H1 (cell line): ENCODE results near the gene RAB10.

Source experiments
- CREB1 ChIP-seq: IDR thresholded peaks from 2 replicates; pipeline ENCODE4 v1.6.1; 2012; ENCODE audit warnings: inconsistent platforms
- GABPA ChIP-seq: IDR thresholded peaks from 2 replicates; pipeline ENCODE4 v1.6.1; 2011; ENCODE audit warnings: mild to moderate bottlenecking, low read length, moderate library complexity, borderline replicate concordance; ENCODE audit not compliant: insufficient read depth
- GTF2F1 ChIP-seq: IDR thresholded peaks from 2 replicates; pipeline ENCODE4 v1.6.1; 2012; ENCODE audit warnings: low read depth, low read length, improper control_type of control experiment, borderline replicate concordance
- HDAC2 ChIP-seq, 2 experiments: fragments of 300-600 bp in 1 of 2; sonication (generic) in 1 of 2; IDR thresholded peaks; 2 replicates each; pipeline ENCODE4 v1.6.1; 2011 to 2012; ENCODE audit warnings: low read depth in 2 of 2, low read length in 2 of 2, mild to moderate bottlenecking in 2 of 2, moderate library complexity in 2 of 2, borderline replicate concordance in 1 of 2, inconsistent platforms in 1 of 2
- MAFK ChIP-seq: IDR thresholded peaks from 2 replicates; pipeline ENCODE4 v1.6.1; 2012; ENCODE audit warnings: low read depth, mild to moderate bottlenecking, improper control_type of control experiment, low read length
- POLR2A ChIP-seq, 2 experiments: IDR thresholded peaks; 1 replicate in 1 of 2; 2 replicates in 1 of 2; pipeline ENCODE4 v1.6.1; 2011; ENCODE audit warnings: low read depth in 2 of 2, low read length in 2 of 2, mild to moderate bottlenecking in 2 of 2; ENCODE audit errors: control extremely low read depth in 1 of 2
- RFX5 ChIP-seq: IDR thresholded peaks from 2 replicates; pipeline ENCODE4 v1.6.1; 2011; ENCODE audit warnings: low read depth, low read length, improper control_type of control experiment, borderline replicate concordance
- SP1 ChIP-seq: IDR thresholded peaks from 2 replicates; pipeline ENCODE4 v1.6.1; 2011; ENCODE audit warnings: low read depth, low read length
- YY1 ChIP-seq: IDR thresholded peaks from 2 replicates; pipeline ENCODE4 v1.6.1; 2011; ENCODE audit warnings: low read depth, mild to moderate bottlenecking, low read length
- TF ChIP-seq, protein P1 (sequence below): IDR thresholded peaks from 2 replicates; pipeline ENCODE4 v1.6.1; 2012; ENCODE audit warnings: inconsistent platforms
- TF ChIP-seq, protein P2 (sequence below), 3 experiments: IDR thresholded peaks; 1 replicate in 2 of 3; 2 replicates in 1 of 3; pipeline versions ENCODE4 v1.5.1 to v1.6.1; 2011; ENCODE audit warnings: low read length in 3 of 3, mild to moderate bottlenecking in 3 of 3, inconsistent platforms in 2 of 3, low read depth in 1 of 3, moderate library complexity in 1 of 3; ENCODE audit not compliant: insufficient read depth in 1 of 3; ENCODE audit errors: control extremely low read depth in 1 of 3

GRCh38 chr2:26168785-26169184, 134.9 kb downstream of the RAB10 start:
- TF ChIP-seq HDAC2 (IDR thresholded peaks at IDR 0.05; ENCODE audit: borderline replicate concordance in 1 of 2, low read depth in 2 of 2, low read length in 2 of 2) (no peak), POLR2A (IDR thresholded peaks at IDR 0.05; ENCODE audit: control extremely low read depth in 1 of 2, low read depth in 2 of 2, low read length in 2 of 2) (no peak), MAFK (no peak), RFX5 (no peak), SP1 (no peak), YY1 (no peak), GTF2F1 (no peak), CREB1 (no peak), GABPA (no peak)
- TF ChIP-seq, protein P1, sequence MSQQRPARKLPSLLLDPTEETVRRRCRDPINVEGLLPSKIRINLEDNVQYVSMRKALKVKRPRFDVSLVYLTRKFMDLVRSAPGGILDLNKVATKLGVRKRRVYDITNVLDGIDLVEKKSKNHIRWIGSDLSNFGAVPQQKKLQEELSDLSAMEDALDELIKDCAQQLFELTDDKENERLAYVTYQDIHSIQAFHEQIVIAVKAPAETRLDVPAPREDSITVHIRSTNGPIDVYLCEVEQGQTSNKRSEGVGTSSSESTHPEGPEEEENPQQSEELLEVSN, result no peak
- TF ChIP-seq, protein P2, sequence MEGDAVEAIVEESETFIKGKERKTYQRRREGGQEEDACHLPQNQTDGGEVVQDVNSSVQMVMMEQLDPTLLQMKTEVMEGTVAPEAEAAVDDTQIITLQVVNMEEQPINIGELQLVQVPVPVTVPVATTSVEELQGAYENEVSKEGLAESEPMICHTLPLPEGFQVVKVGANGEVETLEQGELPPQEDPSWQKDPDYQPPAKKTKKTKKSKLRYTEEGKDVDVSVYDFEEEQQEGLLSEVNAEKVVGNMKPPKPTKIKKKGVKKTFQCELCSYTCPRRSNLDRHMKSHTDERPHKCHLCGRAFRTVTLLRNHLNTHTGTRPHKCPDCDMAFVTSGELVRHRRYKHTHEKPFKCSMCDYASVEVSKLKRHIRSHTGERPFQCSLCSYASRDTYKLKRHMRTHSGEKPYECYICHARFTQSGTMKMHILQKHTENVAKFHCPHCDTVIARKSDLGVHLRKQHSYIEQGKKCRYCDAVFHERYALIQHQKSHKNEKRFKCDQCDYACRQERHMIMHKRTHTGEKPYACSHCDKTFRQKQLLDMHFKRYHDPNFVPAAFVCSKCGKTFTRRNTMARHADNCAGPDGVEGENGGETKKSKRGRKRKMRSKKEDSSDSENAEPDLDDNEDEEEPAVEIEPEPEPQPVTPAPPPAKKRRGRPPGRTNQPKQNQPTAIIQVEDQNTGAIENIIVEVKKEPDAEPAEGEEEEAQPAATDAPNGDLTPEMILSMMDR (IDR thresholded peaks at IDR 0.05; ENCODE audit: control extremely low read depth in 1 of 3, insufficient read depth in 1 of 3, low read depth in 1 of 3, low read length in 3 of 3), result no peak
